Activated naive CD8-positive, alpha-beta T cell treated with anti-CD3 and anti-CD28 coated beads, Interleukin-2, amount 10 ng/mL, durations not matched to agents 7 days and 5 days (primary cell): ENCODE data around the gene KDM1B. TPM values are rescaled to one million over a fixed set of nuclear protein-coding genes. Genes with fewer than 3 reads are reported as not detected.
"Not testable (repeated sequence)": the region's sequence is repeated elsewhere in the genome, so short reads cannot be mapped to it uniquely, and the experiment has no call there.

Experiments
- ATAC-seq: fragments of 150-1000 bp; cut with Tn5 transposase; one replicate; pipeline ENCODE4 v1.10.0; 2021; ENCODE audit warnings: low read depth, moderate library complexity
- POLR2A ChIA-PET: fragments of 350-600 bp; sonication (Branson Sonifier 250); formaldehyde crosslinking; loops from one replicate; lab custom pipeline; 2021; ENCODE audit warnings: antibody characterized with exemption; lab: Charles Lee
- DNase-seq: peaks from one replicate; pipeline ENCODE4 v3.0.0; 2021
- H3K27ac Mint-ChIP-seq: one replicate; pipeline ENCODE4 v1.8.0; 2022; ENCODE audit warnings: mild to moderate bottlenecking, mixed read lengths
- H3K27me3 Mint-ChIP-seq: one replicate; pipeline ENCODE4 v1.8.0; 2022; ENCODE audit warnings: mild to moderate bottlenecking, moderate library complexity, mixed read lengths
- H3K36me3 Mint-ChIP-seq: one replicate; pipeline ENCODE4 v1.8.0; 2021; ENCODE audit warnings: mild to moderate bottlenecking, mixed read lengths
- H3K4me1 Mint-ChIP-seq: one replicate; pipeline ENCODE4 v1.8.0; 2021; ENCODE audit warnings: mixed read lengths
- H3K4me3 Mint-ChIP-seq: one replicate; pipeline ENCODE4 v1.8.0; 2022; ENCODE audit warnings: mild to moderate bottlenecking, moderate library complexity, mixed read lengths
- H3K9me3 Mint-ChIP-seq: one replicate; pipeline ENCODE4 v1.8.0; 2021; ENCODE audit warnings: mixed read lengths
- total RNA-seq, 2 experiments: library from RNA; stranded (reverse); gene quantifications; one replicate each; pipeline ENCODE4 v1.2.3, GENCODE V29; 2021

The KDM1B gene
- total RNA-seq, 2 experiments from 2014 or later, result 9.7 to 10.2 TPM

DNA sequence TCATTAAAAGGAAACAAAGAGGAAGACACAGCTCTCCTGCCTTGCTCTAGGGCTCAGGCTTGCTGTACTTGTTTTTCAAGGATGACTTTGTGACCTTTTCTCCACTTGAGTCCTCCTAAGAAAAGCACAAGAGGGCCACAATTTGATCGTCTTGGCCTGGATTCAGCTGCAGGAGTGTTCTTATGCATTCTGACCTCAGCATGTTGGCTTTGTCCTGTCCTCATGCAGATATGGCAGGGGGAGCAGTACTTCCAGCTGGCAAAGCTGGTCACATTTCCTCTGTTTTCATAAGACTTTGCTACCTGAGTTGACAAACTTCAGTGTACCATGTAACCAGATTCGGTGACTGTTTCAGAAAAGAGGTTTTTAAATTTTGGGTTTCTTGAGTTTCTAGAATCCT is 30.8 kb downstream of the KDM1B start:
- POLR2A ChIA-PET, result no interaction called here
- ATAC-seq (no peak), DNase-seq (no peak)
- Mint-ChIP-seq H3K9me3 (no peaks in the 10 kb centered on the region), H3K4me1 (no peaks in the 10 kb centered on the region), H3K27me3 (no peaks in the 10 kb centered on the region), H3K4me3 (no peak overlapping the region), H3K27ac (no peak overlapping the region), H3K36me3 (peaks cover 5% of the 10 kb centered on the region)

GRCh38 chr6:18186540-18187250 is 31.5 kb downstream of the KDM1B start:
- Mint-ChIP-seq H3K9me3 (no peaks in the 10 kb centered on the region), H3K36me3 (peaks cover 5% of the 10 kb centered on the region), H3K27me3 (no peaks in the 10 kb centered on the region), H3K27ac (no peak overlapping the region), H3K4me1 (no peaks in the 10 kb centered on the region), H3K4me3 (no peak overlapping the region)
- POLR2A ChIA-PET, result no interaction called here
- DNase-seq (no peak), ATAC-seq (no peak)

GRCh38 chr6:18187701-18188100 is 32.5 kb downstream of the KDM1B start:
- Mint-ChIP-seq H3K4me1 (no peaks in the 10 kb centered on the region), H3K9me3 (no peaks in the 10 kb centered on the region), H3K27ac (no peak overlapping the region), H3K4me3 (no peak overlapping the region), H3K36me3 (peaks cover 4% of the 10 kb centered on the region), H3K27me3 (no peaks in the 10 kb centered on the region)
- DNase-seq (no peak), ATAC-seq (no peak)
- POLR2A ChIA-PET, result no interaction called here

DNA sequence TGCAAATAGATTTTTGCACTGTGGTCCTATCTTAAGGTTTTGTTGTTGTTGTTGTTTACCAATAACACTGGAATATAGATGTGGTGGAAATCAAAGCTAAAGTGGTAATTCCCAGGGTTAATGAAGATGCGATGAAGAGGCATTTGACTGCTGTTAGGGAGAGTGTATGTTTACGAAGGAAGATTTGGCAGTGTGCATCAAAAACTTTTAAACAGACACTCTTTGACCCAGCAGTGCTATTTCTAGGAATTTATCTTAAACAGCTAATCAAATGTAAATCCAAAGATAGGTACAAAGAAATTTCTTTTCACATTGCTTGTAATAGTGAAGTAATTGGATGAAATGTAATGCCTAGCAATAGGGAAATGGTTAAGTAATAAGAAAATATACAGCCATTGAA is 34.0 kb downstream of the KDM1B start:
- Mint-ChIP-seq H3K9me3 (no peaks in the 10 kb centered on the region), H3K36me3 (peaks cover 4% of the 10 kb centered on the region), H3K27me3 (no peaks in the 10 kb centered on the region), H3K27ac (no peak overlapping the region), H3K4me1 (no peaks in the 10 kb centered on the region), H3K4me3 (no peak overlapping the region)
- DNase-seq, result no peak
- ATAC-seq, result no peak
- POLR2A ChIA-PET, result no interaction called here

GRCh38 chr6:18192026-18192425 is 36.8 kb downstream of the KDM1B start:
- H3K9me3 Mint-ChIP-seq, result no peaks in the 10 kb centered on the region
- no peak overlapping the region for H3K27ac Mint-ChIP-seq
- ATAC-seq (no peak), DNase-seq (no peak)
- H3K4me1 Mint-ChIP-seq, result no peaks in the 10 kb centered on the region
- POLR2A ChIA-PET, result no interaction called here
- H3K4me3 Mint-ChIP-seq, result no peak overlapping the region
- no peaks in the 10 kb centered on the region for H3K27me3 Mint-ChIP-seq
- H3K36me3 Mint-ChIP-seq, result peaks cover 3% of the 10 kb centered on the region

DNA sequence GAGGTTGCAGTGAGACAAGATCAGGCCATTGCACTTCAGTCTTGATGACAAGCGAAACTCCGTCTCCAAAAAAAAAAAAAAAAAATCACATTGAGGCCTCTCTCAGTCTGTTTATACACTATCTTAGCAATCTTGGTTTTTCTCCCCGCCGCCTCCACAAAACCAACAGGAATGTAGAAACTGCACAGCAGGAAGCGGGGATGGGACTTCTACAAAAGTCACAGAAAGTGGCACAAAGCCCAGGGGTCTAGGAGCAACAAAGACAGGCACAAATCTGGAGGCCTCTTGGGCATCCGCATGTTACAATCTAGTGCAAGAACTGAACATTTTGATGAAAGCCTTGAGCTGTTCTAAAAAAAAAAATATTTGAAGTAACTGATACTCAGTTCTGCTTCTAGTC is 48.6 kb downstream of the KDM1B start:
- DNase-seq, result no peak
- Mint-ChIP-seq H3K36me3 (peaks cover 5% of the 10 kb centered on the region), H3K4me1 (no peaks in the 10 kb centered on the region), H3K27ac (no peak overlapping the region), H3K27me3 (no peaks in the 10 kb centered on the region), H3K9me3 (no peaks in the 10 kb centered on the region), H3K4me3 (no peak overlapping the region)
- ATAC-seq, result no peak
- POLR2A ChIA-PET, result no interaction called here

DNA sequence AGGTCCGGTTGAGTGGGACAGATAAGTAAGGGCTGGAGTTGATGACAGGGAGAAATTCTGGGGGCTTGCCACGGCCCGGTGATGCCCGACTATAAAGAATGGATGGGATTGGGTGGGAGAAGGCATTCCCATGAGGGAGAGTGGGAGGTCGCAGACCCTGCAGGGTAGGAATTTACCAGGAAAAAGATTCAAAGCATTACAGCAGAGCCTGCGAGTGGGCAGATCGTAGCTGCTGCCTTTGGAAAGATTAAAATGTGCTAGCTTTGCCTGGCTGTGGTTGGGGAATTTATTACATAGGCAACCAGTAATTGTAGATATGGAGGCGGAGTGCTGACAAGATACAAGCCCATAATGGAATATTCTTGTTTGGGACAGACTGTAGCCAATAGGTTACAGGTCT is 49.5 kb downstream of the KDM1B start:
- Mint-ChIP-seq H3K27me3 (no peaks in the 10 kb centered on the region), H3K36me3 (peaks cover 5% of the 10 kb centered on the region), H3K4me1 (no peaks in the 10 kb centered on the region), H3K4me3 (no peak overlapping the region), H3K9me3 (no peaks in the 10 kb centered on the region), H3K27ac (no peak overlapping the region)
- no peak for ATAC-seq
- DNase-seq, result no peak
- POLR2A ChIA-PET, result interaction anchor here (0.5 kb wide), 1 partner anchor 1446 kb away, joined by 7 read pairs; no protein-coding TSS in a partner anchor

DNA sequence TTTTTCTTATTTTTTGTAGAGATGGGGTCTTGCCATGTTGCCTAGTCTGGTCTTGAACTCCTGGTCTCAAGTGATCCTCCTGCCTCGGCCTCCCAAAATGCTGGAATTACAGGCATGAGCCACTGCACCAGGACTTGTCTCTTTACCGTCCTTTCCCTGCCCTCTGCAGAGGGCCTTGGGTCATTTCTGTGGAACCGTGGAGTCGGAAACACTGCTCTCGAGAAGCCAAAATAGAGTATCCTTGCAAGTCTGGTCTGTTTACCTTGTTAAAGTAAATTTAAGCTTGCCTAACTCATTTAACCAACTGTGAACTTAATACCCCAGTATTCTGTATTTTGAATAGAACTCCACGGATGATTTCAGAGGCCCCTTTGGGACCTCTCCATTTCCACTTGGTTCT is 51.4 kb downstream of the KDM1B start:
- no peak overlapping the region for H3K4me3 Mint-ChIP-seq
- POLR2A ChIA-PET, result no interaction called here
- DNase-seq, result no peak
- peaks cover 3% of the 10 kb centered on the region for H3K4me1 Mint-ChIP-seq
- no peaks in the 10 kb centered on the region for H3K27me3 Mint-ChIP-seq
- H3K36me3 Mint-ChIP-seq, result peaks cover 3% of the 10 kb centered on the region
- ATAC-seq, result no peak
- H3K9me3 Mint-ChIP-seq, result no peaks in the 10 kb centered on the region
- H3K27ac Mint-ChIP-seq, result no peak overlapping the region

GRCh38 chr6:18207438-18207837 is 52.2 kb downstream of the KDM1B start:
- H3K27ac Mint-ChIP-seq, result no peak overlapping the region
- H3K36me3 Mint-ChIP-seq, result no peaks in the 10 kb centered on the region
- H3K9me3 Mint-ChIP-seq, result no peaks in the 10 kb centered on the region
- POLR2A ChIA-PET, result no interaction called here
- DNase-seq (no peak), ATAC-seq (no peak)
- no peak overlapping the region for H3K4me3 Mint-ChIP-seq
- H3K4me1 Mint-ChIP-seq, result peaks cover 3% of the 10 kb centered on the region
- H3K27me3 Mint-ChIP-seq, result no peaks in the 10 kb centered on the region

GRCh38 chr6:18207949-18208348 is 52.7 kb downstream of the KDM1B start:
- H3K4me1 Mint-ChIP-seq, result peaks cover 3% of the 10 kb centered on the region
- DNase-seq, result no peak
- no peak for ATAC-seq
- POLR2A ChIA-PET, result no interaction called here
- H3K4me3 Mint-ChIP-seq, result no peak overlapping the region
- no peak overlapping the region for H3K27ac Mint-ChIP-seq
- H3K27me3 Mint-ChIP-seq, result no peaks in the 10 kb centered on the region
- no peaks in the 10 kb centered on the region for H3K36me3 Mint-ChIP-seq
- H3K9me3 Mint-ChIP-seq, result no peaks in the 10 kb centered on the region

DNA sequence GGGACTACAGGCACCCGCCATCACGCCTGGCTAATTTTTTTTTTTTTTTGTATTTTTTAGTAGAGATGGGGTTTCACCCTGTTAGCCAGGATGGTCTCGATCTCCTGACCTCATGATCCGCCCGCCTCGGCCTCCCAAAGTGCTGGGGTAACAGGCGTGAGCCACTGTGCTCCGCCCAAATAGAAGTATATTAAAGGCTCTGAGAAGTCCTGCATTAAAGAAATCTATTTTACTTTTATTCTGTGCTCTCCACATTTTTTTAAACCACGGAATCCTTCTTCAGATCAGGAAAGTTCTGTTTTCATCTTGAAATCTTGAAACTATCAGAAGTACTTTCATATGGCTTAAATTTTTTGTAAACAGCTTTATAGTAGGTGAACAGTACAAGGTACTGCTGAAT is 53.6 kb downstream of the KDM1B start:
- ATAC-seq, H3K9me3 Mint-ChIP-seq, DNase-seq, H3K27me3 Mint-ChIP-seq, H3K4me1 Mint-ChIP-seq, H3K27ac Mint-ChIP-seq, H3K4me3 Mint-ChIP-seq, H3K36me3 Mint-ChIP-seq, POLR2A ChIA-PET: not testable (repeated sequence)

GRCh38 chr6:18209539-18210197 is 54.4 kb downstream of the KDM1B start:
- Mint-ChIP-seq H3K36me3 (peaks cover 2% of the 10 kb centered on the region), H3K4me3 (no peak overlapping the region), H3K4me1 (peaks cover 8% of the 10 kb centered on the region), H3K27ac (no peak overlapping the region), H3K27me3 (no peaks in the 10 kb centered on the region), H3K9me3 (no peaks in the 10 kb centered on the region)
- DNase-seq (no peak), ATAC-seq (no peak)
- POLR2A ChIA-PET, result no interaction called here

- POLR2A ChIA-PET, result no interaction called here
- no peaks in the 10 kb centered on the region for H3K27me3 Mint-ChIP-seq
- H3K27ac Mint-ChIP-seq, result no peak overlapping the region
- H3K36me3 Mint-ChIP-seq, result peaks cover 2% of the 10 kb centered on the region
- H3K4me3 Mint-ChIP-seq, result no peak overlapping the region
- H3K4me1 Mint-ChIP-seq, result peaks cover 8% of the 10 kb centered on the region
- DNase-seq (no peak), ATAC-seq (no peak)
- no peaks in the 10 kb centered on the region for H3K9me3 Mint-ChIP-seq
Measured at GRCh38 chr6:18210707-18211106, 55.5 kb downstream of the KDM1B start.

GRCh38 chr6:18211338-18211737 is 56.1 kb downstream of the KDM1B start:
- Mint-ChIP-seq H3K36me3 (peaks cover 2% of the 10 kb centered on the region), H3K9me3 (no peaks in the 10 kb centered on the region), H3K4me3 (no peak overlapping the region), H3K27ac (no peak overlapping the region), H3K4me1 (peaks cover 8% of the 10 kb centered on the region), H3K27me3 (no peaks in the 10 kb centered on the region)
- POLR2A ChIA-PET, result no interaction called here
- DNase-seq (no peak), ATAC-seq (peak; percentile 45)
